Activated naive CD8-positive, alpha-beta T cell treated with anti-CD3 and anti-CD28 coated beads, Interleukin-2, amount 50 U/mL, for 16 hours (primary cell): Measurements from ENCODE around the gene RPL15.
A peak's percentile ranks its signal among the peaks of the same experiment; 100 is the strongest.
"Not testable (repeated sequence)": the region's sequence is repeated elsewhere in the genome, so short reads cannot be mapped to it uniquely, and the experiment has no call there.

Experiments
- DNase-seq: peaks from one replicate; pipeline ENCODE4 v3.0.0-alpha.2; 2020; ENCODE audit warnings: low read depth, low spot score

The RPL15 gene

DNA sequence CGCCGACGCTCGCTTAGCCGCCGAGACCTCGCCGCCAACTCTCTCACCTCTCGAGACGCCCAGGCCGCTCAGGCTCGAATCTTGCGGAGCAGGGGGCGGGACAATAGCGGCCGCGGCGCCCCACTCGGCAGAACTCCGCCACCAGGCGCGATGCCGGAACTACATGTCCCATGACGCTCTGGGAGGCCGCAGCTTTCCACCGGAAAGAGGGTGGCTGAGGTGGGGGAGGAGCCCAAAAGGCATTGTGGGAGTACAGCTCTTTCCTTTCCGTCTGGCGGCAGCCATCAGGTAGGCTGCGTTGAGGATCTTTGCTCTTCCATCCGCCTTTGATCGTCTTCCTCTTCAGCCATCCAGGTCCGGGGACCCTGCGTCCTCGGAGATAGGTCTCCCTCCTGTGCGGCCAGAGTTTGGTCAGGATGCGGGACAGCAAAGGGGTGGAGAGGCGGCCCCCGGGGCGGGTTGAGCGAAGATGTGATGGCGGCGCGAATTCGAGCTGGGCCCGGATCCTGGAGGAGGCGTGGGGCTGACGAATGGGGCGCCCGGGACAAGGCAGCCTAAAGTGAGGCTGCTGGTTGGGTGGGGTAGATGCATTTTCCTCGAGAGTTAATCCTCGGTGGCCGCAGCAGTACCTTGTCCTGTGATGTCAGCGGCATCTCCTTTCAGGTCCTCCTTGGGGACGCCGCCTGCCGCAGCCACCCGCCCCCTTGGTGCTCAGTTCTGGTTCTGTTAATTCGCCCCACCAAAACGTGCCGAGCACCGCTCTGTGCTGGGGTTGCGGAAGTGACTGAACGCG lies at the start of gene RPL15, which contains the start of gene NKIRAS1:
Gene RPL15, plus strand, starts transcription at position 247 of the 793 bp plus-strand sequence. CDS start 728 bp downstream, outside the sequence.
Gene NKIRAS1, minus strand, starts transcription at position 105 of the 793 bp plus-strand sequence. CDS start 6,086 bp downstream, outside the sequence.
- DNase-seq = peak; percentile 95

DNA sequence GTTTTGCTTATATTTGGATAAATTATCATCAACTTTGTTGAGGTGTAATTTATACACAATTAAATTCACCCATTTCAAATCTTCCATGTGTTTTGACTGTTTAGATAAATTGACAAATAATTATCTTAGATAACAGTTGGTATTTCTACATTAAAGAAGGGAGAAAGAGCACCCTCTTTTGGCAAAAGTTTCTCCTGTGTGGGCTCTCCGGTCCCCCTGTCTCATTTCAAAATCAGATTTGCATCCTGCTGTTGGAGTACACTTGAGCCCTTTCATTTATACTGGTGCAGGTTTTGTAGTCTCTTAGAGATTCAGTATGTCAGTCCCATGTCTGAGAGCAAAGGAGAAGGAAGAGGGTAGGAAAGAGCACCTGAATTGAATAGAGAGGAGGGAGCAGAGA lies 49.5 kb upstream of the RPL15 start:
- DNase-seq = no peak

DNA sequence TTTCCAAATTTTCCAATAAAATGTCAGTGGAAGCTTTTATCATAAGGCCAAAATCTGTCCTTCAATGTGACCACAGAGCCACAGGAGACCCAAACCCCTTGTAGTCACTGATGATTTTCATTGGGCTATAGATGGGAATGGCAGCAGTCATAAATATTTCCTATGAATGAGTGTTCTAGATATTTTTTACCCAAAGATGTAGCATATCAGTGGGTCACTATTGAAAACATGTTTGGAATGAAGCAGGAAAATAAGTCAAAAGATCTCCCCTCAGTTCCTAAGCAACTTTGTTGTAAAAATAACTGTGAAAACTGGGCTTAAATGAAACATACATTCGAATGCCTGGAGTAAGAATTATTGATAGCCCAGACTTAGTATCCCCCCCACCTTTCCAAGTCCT lies 49.1 kb upstream of the RPL15 start:
- DNase-seq = no peak

DNA sequence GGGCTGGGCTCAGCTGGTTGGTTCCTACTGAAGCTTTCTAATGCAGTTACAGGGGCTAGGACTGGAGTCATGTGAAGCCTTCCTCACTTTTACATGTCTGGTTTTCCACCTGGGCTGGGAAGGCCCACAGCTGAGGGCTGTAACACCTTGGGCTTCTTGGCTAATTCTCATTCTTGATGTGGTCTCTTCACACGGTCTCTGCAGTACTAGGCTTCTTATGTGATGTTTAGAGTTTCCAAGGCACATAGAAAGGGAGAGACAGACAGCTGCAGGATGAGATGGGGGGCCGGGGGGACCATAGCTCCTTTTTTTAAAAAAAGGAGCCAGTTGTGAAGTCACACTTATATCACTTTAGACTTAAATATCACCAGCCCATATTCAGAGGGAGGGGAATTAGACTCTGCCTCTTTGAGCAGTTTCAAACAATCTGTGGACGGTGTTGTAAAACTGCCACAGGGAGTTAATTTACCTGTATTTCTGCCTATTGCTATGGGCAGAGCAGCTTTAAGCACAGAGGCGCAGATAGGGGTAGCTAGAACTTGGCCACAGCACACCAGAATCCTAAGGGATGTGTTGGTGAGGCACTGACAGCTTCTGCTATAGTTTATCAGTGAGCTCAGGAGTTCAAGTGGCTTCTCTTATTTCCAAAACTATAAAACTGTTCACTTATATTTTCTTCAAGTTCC lies 46.8 kb upstream of the RPL15 start:
- no peak for DNase-seq

DNA sequence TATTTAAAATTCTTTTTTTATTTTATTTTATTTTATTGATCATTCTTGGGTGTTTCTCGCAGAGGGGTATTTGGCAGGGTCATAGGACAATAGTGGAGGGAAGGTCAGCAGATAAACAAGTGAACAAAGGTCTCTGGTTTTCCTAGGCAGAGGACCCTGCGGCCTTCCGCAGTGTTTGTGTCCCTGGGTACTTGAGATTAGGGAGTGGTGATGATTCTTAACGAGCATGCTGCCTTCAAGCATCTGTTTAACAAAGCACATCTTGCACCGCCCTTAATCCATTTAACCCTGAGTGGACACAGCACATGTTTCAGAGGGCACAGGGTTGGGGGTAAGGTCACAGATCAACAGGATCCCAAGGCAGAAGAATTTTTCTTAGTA lies 46.3 kb upstream of the RPL15 start:
- not testable (repeated sequence) for DNase-seq

DNA sequence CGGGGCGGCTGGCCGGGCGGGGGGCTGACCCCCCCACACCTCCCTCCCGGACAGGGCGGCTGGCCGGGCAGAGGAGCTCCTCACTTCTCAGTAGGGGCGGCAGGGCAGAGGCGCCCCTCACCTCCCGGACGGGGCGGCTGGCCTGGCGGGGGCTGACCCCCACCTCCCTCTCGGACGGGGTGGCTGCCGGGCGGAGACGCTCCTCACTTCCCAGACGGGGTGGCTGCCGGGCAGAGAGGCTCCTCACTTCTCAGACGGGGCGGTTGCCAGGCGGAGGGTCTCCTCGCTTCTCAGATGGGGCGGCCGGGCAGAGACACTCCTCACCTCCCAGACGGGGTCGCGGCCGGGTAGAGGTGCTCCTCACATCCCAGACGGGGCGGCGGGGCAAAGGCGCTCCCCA lies 45.6 kb upstream of the RPL15 start:
- not testable (repeated sequence) for DNase-seq

DNA sequence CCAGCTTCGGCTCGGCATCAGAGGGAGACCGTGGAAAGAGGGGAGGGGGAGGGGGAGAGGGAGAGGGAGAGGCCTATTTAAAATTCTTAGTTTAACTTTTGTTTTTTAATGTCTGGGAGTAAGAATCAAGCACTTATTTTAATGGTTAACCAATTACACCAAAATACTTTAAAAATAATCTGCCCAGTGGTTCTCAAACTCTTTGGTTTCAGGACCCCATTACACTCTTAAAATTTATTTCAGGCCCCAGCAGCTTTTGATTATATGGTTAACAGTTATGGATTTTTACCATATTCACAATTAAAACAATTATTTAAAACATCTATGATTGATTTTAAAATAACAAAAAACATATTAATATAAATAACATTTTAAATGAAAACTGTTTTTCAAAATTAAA lies 44.6 kb upstream of the RPL15 start:
- DNase-seq = no peak

DNA sequence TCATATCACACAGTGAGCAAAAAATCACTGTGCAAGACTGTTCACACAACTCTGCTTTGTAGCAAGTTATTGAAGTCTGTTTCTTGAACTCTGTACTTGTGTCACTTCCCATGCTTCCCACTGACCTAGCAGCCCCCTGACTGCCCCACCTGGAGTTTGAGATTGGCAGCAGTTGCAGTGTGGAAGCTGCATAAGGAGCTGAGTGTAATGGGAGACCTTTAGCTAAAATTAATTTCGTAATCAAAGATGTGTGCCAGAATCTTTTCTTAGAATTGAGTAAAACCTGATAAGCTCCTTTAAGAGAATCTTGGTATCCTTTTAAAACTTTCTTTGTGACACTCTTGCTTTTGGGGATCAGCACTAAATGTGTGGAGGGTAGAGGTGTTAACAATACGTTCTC lies 43.0 kb upstream of the RPL15 start:
- no peak for DNase-seq

DNA sequence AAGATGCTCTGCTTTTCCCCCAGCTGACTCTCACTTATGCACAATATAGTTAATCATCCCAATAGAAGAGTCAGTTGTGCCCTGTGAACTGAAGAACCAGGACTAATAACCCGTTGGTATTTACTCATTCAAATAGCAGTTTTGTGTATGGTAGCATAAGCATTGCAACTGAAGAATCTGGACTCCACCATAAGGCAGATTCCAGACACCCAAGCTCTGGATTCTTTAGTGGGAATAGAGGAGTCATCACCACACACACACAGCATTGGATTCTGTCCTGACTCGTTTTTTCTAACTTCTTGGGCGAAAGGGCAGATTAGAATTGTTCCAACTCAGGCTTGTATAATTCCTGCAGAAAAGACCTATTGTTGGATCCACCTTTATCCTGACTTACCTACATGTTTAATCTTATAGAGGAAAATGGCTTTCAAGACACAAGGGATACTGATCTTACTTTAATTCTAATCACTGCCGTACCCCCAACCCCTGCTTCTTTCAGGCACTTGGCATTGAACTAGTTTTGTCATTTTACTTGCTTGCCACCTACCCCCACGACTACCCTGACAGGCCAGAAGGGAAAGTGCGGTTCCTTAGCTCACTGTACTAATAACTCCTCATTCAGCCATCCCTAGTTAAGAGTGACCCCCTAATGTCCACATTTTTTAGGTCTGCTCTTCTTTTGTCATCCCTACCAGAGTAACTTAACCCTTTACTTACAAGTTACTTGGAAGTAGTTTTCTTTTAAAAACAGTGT lies 42.4 kb upstream of the RPL15 start:
- DNase-seq = no peak

DNA sequence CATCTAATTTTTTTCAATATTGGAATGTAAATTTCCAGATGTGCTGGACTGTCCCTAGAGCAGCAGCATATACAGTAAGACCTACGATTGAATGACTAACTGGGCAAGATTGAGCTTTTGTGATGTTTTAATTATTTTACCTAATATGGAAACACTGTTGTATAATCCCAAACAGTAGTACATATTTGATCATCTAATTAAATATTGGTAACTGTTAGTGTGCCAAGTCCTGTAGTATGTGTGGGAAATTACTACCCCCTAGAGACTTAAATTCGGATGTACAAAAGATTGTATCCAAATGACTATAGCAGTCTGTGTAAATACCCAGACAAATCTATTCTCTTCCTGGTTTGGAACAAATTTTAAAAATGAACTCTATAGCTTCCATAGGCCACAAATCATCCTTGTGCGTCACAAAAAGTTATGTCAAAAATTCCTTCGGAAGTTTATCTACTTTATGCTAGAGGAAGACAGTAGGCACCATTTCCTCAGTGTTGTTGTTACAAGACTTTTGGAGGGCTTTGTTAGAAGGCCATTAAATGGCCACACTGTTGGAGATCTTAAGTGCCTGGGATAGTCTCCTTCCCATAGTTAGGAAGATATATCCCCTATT lies 41.7 kb upstream of the RPL15 start:
- DNase-seq = no peak

DNA sequence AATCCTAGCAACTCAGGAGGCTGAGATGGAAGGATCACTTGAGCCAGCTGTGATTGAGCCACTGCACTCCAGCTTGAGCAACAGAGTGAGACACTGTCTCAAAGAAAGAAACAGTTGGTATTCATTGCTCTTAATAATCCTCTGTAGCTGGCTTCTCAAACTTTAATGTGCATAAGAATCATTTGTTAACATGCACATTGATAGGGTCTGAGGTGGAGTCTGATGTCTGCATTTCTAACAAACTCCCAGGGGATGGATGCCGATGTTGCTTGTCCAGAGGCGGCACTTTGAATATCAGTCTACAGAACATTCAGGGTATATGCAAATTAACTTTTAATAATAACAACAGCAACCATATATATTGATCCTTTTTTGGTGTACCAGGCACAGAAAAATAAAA lies 40.0 kb upstream of the RPL15 start:
- DNase-seq = no peak

DNA sequence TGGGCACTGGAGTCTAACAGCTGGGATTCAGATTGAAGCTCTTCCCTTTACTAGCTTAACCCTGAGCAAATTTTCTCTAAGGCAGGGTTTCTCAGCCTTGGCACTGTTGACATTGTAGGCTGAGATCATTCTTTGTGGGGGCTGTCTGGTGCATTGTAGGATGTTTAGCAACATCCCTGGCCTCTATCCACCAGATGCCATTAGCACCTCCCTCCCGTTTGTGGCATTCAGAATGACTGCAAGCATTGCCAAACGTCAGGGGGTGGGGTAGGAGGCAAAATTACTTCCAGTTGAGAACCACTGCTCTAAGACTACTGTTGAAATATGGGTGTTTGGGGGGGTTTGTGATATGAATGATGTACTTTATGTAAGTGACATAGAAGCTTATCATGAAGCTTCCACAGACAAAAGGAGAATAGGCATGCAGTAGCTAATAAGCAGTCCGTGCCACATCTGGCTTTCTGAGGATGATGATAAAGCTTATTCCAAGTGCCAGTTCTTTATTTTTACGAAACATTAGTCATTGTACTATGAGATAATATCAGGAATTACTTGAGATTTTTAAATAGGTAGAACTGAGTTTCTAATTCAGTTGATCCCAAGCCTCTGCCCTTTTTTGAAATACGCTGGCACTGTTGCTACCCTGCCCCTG lies 39.5 kb upstream of the RPL15 start:
- DNase-seq = no peak

DNA sequence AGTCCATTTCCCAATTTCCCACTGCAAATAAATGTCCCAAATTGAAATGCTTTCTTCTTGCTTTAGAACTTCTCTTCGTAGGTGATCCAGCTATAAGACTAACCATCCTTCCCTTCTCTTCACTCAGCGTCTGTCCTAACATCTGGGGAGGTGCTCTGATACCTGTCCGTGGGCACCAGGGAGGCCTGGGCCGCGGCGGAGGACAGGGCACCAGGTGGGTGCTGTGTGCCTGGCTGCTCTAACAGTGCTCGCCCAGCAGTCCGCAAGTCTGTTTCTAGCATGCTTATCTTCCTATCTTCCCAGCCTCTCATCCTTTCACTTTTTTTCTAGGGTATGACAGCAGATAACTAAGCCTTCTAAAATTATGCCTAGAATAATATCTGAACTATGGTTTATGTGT lies 37.4 kb upstream of the RPL15 start:
- DNase-seq = no peak

DNA sequence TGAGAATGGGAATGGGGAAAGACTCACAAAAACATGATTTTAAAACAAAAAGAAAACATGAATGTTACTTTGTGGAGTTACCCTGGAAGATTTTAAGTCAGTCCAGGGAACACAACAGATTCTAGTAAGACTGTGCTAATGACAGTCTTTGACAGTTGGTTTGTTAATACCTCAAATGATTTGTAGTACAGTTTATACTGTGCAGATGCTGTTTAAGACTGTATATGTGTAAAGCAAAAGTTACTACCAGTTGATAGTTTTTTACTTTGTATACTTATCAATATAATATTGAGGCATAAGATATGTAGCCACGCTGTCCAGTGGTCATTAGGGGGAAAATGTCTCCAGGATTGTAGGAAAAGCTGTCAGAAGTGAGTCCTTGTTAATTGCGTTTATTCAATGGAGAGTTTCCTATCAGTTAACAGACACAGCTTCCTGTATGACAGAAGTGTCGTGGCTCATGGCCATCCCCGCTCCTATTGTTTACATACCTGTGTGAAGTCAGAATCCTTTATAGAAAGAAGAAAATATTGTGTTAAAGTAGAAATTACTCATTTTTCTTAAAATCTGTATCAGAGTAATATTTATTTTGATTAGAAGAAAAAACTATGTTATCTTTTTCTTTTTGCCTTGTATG lies 36.1 kb upstream of the RPL15 start:
- DNase-seq = no peak

DNA sequence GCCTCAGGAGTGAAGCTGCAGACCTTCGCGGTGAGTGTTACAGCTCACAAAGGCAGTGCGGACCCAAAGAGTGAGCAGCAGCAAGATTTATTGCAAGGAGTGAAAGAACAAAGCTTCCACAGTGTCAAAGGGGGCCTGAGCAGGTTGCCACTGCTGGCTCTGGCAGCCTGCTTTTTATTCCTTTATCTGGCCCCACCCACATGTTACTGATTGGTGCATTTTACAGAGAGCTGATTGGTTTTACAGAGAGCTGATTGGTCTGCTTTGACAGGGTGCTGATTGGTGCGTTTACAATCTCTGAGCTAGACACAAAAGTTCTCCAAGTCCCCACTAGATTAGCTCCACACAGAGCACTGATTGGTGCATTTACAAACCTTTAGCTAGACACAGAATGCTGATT lies 34.9 kb upstream of the RPL15 start:
- DNase-seq = not testable (repeated sequence)

DNA sequence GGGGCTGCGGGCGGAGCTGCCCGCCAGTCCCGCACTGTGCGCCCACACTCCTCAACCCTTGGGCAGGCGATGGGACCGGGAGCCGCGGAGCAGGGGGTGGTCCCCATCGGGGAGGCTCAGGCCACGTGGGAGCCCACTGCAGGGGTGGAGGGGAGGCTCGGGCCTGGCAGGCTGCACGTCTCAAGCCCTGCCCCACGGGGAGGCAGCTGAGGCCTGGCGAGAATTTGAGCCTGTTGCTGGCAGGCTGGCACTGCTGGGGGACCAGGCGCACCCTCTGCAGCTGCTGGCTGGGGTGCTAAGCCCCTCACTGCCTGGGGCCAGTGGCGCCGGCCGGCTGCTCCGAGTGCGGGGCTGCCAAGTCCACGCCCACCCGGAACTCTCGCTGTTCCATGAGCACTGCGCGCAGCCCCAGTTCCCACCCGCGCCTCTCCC lies 34.4 kb upstream of the RPL15 start:
- DNase-seq = no peak

DNA sequence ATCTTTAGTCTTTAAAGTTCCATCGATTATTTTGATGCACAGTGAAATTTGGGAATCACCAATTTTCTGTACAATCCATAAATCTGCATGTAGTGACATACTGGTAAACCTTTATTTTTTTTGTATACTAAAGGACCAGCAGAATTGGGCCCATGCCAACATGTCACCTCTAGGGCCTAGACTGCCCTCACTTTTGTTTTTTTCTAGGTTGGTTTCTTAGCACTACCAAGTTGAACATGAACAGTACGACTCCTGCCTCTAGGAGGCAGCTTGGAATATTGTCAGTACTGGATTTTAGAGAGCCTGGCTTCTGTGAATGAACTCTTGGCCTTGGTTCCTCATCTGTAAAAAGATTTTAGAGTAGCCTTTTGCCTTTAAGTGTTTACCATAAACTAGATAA lies 32.5 kb upstream of the RPL15 start:
- no peak for DNase-seq

DNA sequence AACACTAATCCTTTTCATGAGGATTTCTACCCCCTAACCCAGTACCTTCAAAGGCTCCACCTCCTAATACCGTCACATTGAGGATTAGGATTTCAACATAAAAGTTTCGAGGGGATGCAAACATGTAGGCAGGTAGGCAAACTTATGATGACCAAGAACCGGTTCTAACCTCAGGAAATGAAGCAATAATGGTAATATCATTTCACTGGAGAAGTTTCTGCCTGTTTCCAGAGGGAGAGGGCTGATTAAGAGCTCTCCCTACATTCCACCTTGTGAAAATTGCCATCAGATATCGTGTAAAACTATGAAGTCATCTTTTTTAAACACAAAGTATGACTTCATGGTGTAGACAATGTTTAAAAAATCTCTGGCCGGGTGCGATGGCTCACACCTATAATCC lies 31.7 kb upstream of the RPL15 start:
- no peak for DNase-seq

DNA sequence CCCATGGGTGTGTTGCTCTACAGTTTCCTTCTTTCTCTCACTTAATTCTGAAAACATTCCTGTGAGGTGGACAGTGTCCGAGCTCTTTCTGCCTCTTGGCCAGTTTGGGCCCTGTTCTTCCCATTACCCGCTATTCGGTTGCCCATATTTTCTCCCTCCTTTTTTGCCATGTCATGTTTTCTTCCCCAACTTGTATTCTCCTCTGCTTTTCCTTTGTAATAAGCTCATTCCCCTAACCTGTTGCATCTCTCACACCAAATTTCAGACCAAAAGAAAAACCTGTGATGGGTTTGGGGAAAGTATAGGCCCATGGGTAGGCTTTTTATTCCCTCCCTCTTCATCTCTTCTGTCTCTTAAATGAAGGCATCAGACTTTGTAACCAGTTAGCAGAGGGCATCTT lies 30.6 kb upstream of the RPL15 start:
- DNase-seq = no peak

DNA sequence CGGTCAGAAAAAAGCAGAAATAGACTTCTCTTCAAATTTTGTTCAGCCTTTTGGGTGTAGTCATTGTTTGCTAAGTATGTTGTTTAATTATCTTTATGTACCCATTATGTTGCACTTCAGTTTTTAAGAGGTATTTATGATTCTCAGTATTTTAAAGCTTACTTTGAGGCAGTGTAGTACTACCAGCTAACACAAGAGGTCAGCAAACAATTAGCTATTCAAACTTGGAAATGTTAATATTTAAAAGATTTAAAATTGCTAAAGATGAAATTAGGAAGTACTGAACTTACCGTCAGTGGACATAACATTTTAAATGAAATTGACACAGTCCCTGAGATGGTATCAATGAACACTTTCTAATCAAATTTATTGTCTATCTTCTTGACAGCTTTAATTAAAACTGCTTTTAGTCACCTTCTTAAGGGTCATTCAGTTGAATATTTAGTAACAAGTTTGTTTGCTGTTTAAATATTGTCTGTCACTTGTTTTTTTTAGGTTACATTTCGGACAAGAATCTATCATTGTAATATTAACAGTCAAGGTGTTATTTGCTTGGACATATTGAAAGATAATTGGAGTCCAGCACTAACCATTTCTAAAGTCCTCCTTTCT lies 28.2 kb upstream of the RPL15 start:
- DNase-seq = no peak

DNA sequence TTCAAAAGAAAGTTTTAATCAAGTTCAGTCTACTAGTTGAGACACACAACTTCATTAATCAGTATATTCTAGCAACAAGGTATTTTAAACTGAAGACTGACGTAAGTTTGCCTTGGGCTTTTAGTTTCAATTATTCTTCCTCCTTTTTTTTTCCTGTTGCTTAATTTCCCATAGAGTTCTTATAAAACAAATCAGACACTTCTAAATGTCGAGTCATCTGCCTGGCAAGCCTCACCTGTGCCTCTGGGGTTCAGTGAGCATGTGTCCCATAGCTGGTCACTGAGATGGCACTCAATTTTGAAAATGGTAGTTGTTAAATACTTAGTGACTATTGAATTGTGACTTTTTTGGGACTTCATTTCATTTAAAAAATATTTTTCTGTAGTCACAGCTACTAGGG lies 27.5 kb upstream of the RPL15 start:
- DNase-seq = no peak
